Activated naive CD8-positive, alpha-beta T cell (primary cell): ENCODE measurements around the gene C14orf93.
A peak's percentile ranks its signal among the peaks of the same experiment; 100 is the strongest.

ENCODE experiments used
- H3K27ac Mint-ChIP-seq: one replicate; pipeline ENCODE4 v1.8.0; 2021; ENCODE audit warnings: mixed read lengths
- H3K27me3 Mint-ChIP-seq: one replicate; pipeline ENCODE4 v1.8.0; 2021; ENCODE audit warnings: mixed read lengths
- H3K36me3 Mint-ChIP-seq: one replicate; pipeline ENCODE4 v1.8.0; 2021; ENCODE audit warnings: mixed read lengths
- H3K4me1 Mint-ChIP-seq: one replicate; pipeline ENCODE4 v1.8.0; 2021; ENCODE audit warnings: low read depth, mixed read lengths
- H3K4me3 Mint-ChIP-seq: one replicate; pipeline ENCODE4 v1.8.0; 2021; ENCODE audit warnings: mild to moderate bottlenecking, mixed read lengths
- H3K9me3 Mint-ChIP-seq: one replicate; pipeline ENCODE4 v1.8.0; 2021; ENCODE audit warnings: low read depth, mixed read lengths

C14orf93 gene

GRCh38 chr14:22980672-22981089, 29.3 kb downstream of the C14orf93 start:
- Mint-ChIP-seq H3K27me3 (no peaks in the 10 kb centered on the region), H3K27ac (no peak overlapping the region), H3K36me3 (peaks cover 3% of the 10 kb centered on the region), H3K9me3 (no peaks in the 10 kb centered on the region), H3K4me1 (peaks cover 6% of the 10 kb centered on the region), H3K4me3 (peak overlapping the region; percentile 79)

- peak overlapping the region; percentile 79 for H3K4me3 Mint-ChIP-seq
- H3K4me1 Mint-ChIP-seq: peaks cover 6% of the 10 kb centered on the region
- peak overlapping the region; percentile 41 for H3K27ac Mint-ChIP-seq
- no peaks in the 10 kb centered on the region for H3K9me3 Mint-ChIP-seq
- no peaks in the 10 kb centered on the region for H3K36me3 Mint-ChIP-seq
- no peaks in the 10 kb centered on the region for H3K27me3 Mint-ChIP-seq
These were observed 30.1 kb downstream of the C14orf93 start for GRCh38 chr14:22979748-22980392.

GRCh38 chr14:22978981-22979671, 30.8 kb downstream of the C14orf93 start:
- H3K36me3 Mint-ChIP-seq: no peaks in the 10 kb centered on the region
- H3K27ac Mint-ChIP-seq: no peak overlapping the region
- H3K4me1 Mint-ChIP-seq: peaks cover 6% of the 10 kb centered on the region
- no peaks in the 10 kb centered on the region for H3K9me3 Mint-ChIP-seq
- no peaks in the 10 kb centered on the region for H3K27me3 Mint-ChIP-seq
- H3K4me3 Mint-ChIP-seq: no peak overlapping the region

GRCh38 chr14:22978487-22978837, 31.5 kb downstream of the C14orf93 start:
- no peak overlapping the region for H3K4me3 Mint-ChIP-seq
- no peak overlapping the region for H3K27ac Mint-ChIP-seq
- peaks cover 6% of the 10 kb centered on the region for H3K4me1 Mint-ChIP-seq
- H3K27me3 Mint-ChIP-seq: no peaks in the 10 kb centered on the region
- no peaks in the 10 kb centered on the region for H3K36me3 Mint-ChIP-seq
- no peaks in the 10 kb centered on the region for H3K9me3 Mint-ChIP-seq

GRCh38 chr14:22977684-22978486, 32.1 kb downstream of the C14orf93 start:
- no peaks in the 10 kb centered on the region for H3K9me3 Mint-ChIP-seq
- no peaks in the 10 kb centered on the region for H3K27me3 Mint-ChIP-seq
- H3K27ac Mint-ChIP-seq: no peak overlapping the region
- H3K4me3 Mint-ChIP-seq: no peak overlapping the region
- H3K4me1 Mint-ChIP-seq: peaks cover 6% of the 10 kb centered on the region
- no peaks in the 10 kb centered on the region for H3K36me3 Mint-ChIP-seq

- H3K27ac Mint-ChIP-seq: no peak overlapping the region
- H3K9me3 Mint-ChIP-seq: no peaks in the 10 kb centered on the region
- peaks cover 6% of the 10 kb centered on the region for H3K4me1 Mint-ChIP-seq
- no peaks in the 10 kb centered on the region for H3K27me3 Mint-ChIP-seq
- no peak overlapping the region for H3K4me3 Mint-ChIP-seq
- no peaks in the 10 kb centered on the region for H3K36me3 Mint-ChIP-seq
These were observed 32.6 kb downstream of the C14orf93 start for GRCh38 chr14:22977434-22977683.

GRCh38 chr14:22976620-22977433, 33.1 kb downstream of the C14orf93 start:
- Mint-ChIP-seq H3K4me3 (no peak overlapping the region), H3K9me3 (no peaks in the 10 kb centered on the region), H3K27me3 (no peaks in the 10 kb centered on the region), H3K4me1 (peaks cover 6% of the 10 kb centered on the region), H3K36me3 (no peaks in the 10 kb centered on the region), H3K27ac (no peak overlapping the region)

GRCh38 chr14:22974530-22975313, 35.2 kb downstream of the C14orf93 start:
- peaks cover under 1% of the 10 kb centered on the region for H3K4me1 Mint-ChIP-seq
- H3K27me3 Mint-ChIP-seq: no peaks in the 10 kb centered on the region
- H3K36me3 Mint-ChIP-seq: no peaks in the 10 kb centered on the region
- H3K9me3 Mint-ChIP-seq: no peaks in the 10 kb centered on the region
- no peak overlapping the region for H3K4me3 Mint-ChIP-seq
- no peak overlapping the region for H3K27ac Mint-ChIP-seq

GRCh38 chr14:22973217-22974032, 36.5 kb downstream of the C14orf93 start:
- Mint-ChIP-seq H3K36me3 (no peaks in the 10 kb centered on the region), H3K9me3 (no peaks in the 10 kb centered on the region), H3K4me3 (no peak overlapping the region), H3K27ac (no peak overlapping the region), H3K4me1 (no peaks in the 10 kb centered on the region), H3K27me3 (no peaks in the 10 kb centered on the region)

GRCh38 chr14:22972313-22972930, 37.5 kb downstream of the C14orf93 start:
- no peak overlapping the region for H3K27ac Mint-ChIP-seq
- H3K9me3 Mint-ChIP-seq: no peaks in the 10 kb centered on the region
- H3K36me3 Mint-ChIP-seq: no peaks in the 10 kb centered on the region
- no peak overlapping the region for H3K4me3 Mint-ChIP-seq
- H3K27me3 Mint-ChIP-seq: no peaks in the 10 kb centered on the region
- no peaks in the 10 kb centered on the region for H3K4me1 Mint-ChIP-seq

GRCh38 chr14:22971152-22971551, 38.8 kb downstream of the C14orf93 start:
- H3K36me3 Mint-ChIP-seq: no peaks in the 10 kb centered on the region
- no peak overlapping the region for H3K27ac Mint-ChIP-seq
- no peaks in the 10 kb centered on the region for H3K27me3 Mint-ChIP-seq
- H3K9me3 Mint-ChIP-seq: no peaks in the 10 kb centered on the region
- no peaks in the 10 kb centered on the region for H3K4me1 Mint-ChIP-seq
- H3K4me3 Mint-ChIP-seq: no peak overlapping the region

GRCh38 chr14:22966783-22967269, 43.1 kb downstream of the C14orf93 start:
- Mint-ChIP-seq H3K4me3 (no peak overlapping the region), H3K4me1 (no peaks in the 10 kb centered on the region), H3K36me3 (no peaks in the 10 kb centered on the region), H3K9me3 (no peaks in the 10 kb centered on the region), H3K27me3 (no peaks in the 10 kb centered on the region), H3K27ac (no peak overlapping the region)
